Adrenal gland (tissue), 5 donors: Measurements from ENCODE around the gene AIF1L.

Experiments
- POLR2A ChIP-seq, 2 donors: fragments of 450-650 bp; IDR thresholded peaks; one replicate each; pipeline ENCODE4 v1.6.1; 2017; ENCODE audit warnings: antibody characterized with exemption in 2 of 2, mild to moderate bottlenecking in 2 of 2, moderate library complexity in 1 of 2
- TF ChIP-seq, protein P1 (sequence below), 6 experiments: fragments of 450-650 bp in 4 of 6; fragments of 200-600 bp in 2 of 6; sonication (generic) in 1 of 6; IDR thresholded peaks; 1 replicate in 5 of 6; 2 replicates in 1 of 6; pipeline versions ENCODE4 v1.5.1 to v1.8.0; 2016 to 2021; ENCODE audit warnings: antibody characterized with exemption in 6 of 6, mild to moderate bottlenecking in 2 of 6, moderate library complexity in 1 of 6
- donor health status: DM: no; HTN: no; CAD: no.

DNA sequence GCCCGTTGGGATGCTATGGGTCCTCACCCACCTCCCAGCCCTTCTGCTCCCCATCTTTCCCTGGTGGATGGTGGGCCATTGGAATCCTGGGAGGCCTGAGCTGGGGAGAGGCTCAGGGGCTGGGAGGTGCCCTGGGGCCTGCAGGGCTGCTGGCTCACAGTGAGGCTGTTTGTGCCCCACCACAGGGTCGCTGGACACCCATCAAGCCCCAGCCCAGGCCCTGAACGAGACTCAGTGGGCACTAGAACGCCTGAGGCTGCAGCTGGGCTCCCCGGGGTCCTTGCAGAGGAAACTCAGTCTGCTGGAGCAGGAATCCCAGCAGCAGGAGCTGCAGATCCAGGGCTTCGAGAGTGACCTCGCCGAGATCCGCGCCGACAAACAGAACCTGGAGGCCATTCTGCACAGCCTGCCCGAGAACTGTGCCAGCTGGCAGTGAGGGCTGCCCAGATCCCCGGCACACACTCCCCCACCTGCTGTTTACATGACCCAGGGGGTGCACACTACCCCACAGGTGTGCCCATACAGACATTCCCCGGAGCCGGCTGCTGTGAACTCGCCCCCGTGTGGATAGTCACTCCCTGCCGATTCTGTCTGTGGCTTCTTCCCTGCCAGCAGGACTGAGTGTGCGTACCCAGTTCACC, 4.9 kb upstream of the AIF1L start:
- TF ChIP-seq, protein P1, sequence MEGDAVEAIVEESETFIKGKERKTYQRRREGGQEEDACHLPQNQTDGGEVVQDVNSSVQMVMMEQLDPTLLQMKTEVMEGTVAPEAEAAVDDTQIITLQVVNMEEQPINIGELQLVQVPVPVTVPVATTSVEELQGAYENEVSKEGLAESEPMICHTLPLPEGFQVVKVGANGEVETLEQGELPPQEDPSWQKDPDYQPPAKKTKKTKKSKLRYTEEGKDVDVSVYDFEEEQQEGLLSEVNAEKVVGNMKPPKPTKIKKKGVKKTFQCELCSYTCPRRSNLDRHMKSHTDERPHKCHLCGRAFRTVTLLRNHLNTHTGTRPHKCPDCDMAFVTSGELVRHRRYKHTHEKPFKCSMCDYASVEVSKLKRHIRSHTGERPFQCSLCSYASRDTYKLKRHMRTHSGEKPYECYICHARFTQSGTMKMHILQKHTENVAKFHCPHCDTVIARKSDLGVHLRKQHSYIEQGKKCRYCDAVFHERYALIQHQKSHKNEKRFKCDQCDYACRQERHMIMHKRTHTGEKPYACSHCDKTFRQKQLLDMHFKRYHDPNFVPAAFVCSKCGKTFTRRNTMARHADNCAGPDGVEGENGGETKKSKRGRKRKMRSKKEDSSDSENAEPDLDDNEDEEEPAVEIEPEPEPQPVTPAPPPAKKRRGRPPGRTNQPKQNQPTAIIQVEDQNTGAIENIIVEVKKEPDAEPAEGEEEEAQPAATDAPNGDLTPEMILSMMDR (IDR thresholded peaks at IDR 0.05), result no peak
- no peak for TF ChIP-seq POLR2A (IDR thresholded peaks at IDR 0.05)
